ENCODE data around the gene SH3GL3. TPM values are rescaled to one million over a fixed set of nuclear protein-coding genes. Genes with fewer than 3 reads are reported as not detected.
A peak's percentile ranks its signal among the peaks of the same experiment; 100 is the strongest.

Gene SH3GL3
- total RNA-seq, 2 experiments from 2014 or later, result not detected

GRCh38 chr15:83565138-83565537, 118.0 kb downstream of the SH3GL3 start:
- no TSS peak for BruUV-seq (replicated peaks)
- Histone ChIP-seq H3K27ac (ENCODE audit: low read depth, low read length, poor library complexity, severe bottlenecking) (no peak overlapping the region), H2AFZ (ENCODE audit: low read length) (no peak overlapping the region), H3K36me3 (ENCODE audit: insufficient read depth, low read length) (no peaks in the 10 kb centered on the region), H3K4me3 (ENCODE audit: low read depth, low read length, poor library complexity, severe bottlenecking) (no peak overlapping the region), H3K4me2 (ENCODE audit: low read length) (no peak overlapping the region), H4K20me1 (ENCODE audit: insufficient read depth, low read length) (no peaks in the 10 kb centered on the region), H3K9me3 (ENCODE audit: low read length) (no peaks in the 10 kb centered on the region), H3K4me1 (ENCODE audit: insufficient read depth, low read length, poor library complexity, severe bottlenecking) (no peaks in the 10 kb centered on the region), H3K79me2 (ENCODE audit: insufficient read depth, low read depth, low read length) (no peaks in the 10 kb centered on the region), H3K9me2 (ENCODE audit: insufficient read depth, low read length) (no peaks in the 10 kb centered on the region)
- no peak for DNase-seq (ENCODE audit: low spot score)
- ChIA-PET CTCF (ENCODE audit: unreplicated experiment) (no interaction called here), POLR2A (no interaction called here)
- intact Hi-C loops (cut with micrococcal nuclease; ENCODE audit: unreplicated experiment), result loop anchor here (5.0 kb wide), 1 partner anchor 457 kb away; no protein-coding TSS in a partner anchor
- TF ChIP-seq CTCF (conservative IDR thresholded peaks at IDR 0.05; ENCODE audit: low read length), result no peak
- TF ChIP-seq EZH2phosphoT487 (IDR thresholded peaks at IDR 0.05; ENCODE audit: borderline replicate concordance, low read depth, low read length), result no peak

GRCh38 chr15:83565553-83566159, 118.5 kb downstream of the SH3GL3 start:
- intact Hi-C loops (cut with micrococcal nuclease; ENCODE audit: unreplicated experiment), result loop anchor here (5.0 kb wide), 1 partner anchor 457 kb away; no protein-coding TSS in a partner anchor
- H3K4me2 ChIP-seq (ENCODE audit: low read length), result no peak overlapping the region
- H3K27ac ChIP-seq (ENCODE audit: low read depth, low read length, poor library complexity, severe bottlenecking), result no peak overlapping the region
- no peak overlapping the region for H3K4me3 ChIP-seq (ENCODE audit: low read depth, low read length, poor library complexity, severe bottlenecking)
- H3K9me2 ChIP-seq (ENCODE audit: insufficient read depth, low read length), result no peaks in the 10 kb centered on the region
- H3K79me2 ChIP-seq (ENCODE audit: insufficient read depth, low read depth, low read length), result no peaks in the 10 kb centered on the region
- POLR2A ChIA-PET, result no interaction called here
- no peaks in the 10 kb centered on the region for H4K20me1 ChIP-seq (ENCODE audit: insufficient read depth, low read length)
- no peaks in the 10 kb centered on the region for H3K9me3 ChIP-seq (ENCODE audit: low read length)
- TF ChIP-seq CTCF (conservative IDR thresholded peaks at IDR 0.05; ENCODE audit: low read length) (peak; percentile 84), EZH2phosphoT487 (IDR thresholded peaks at IDR 0.05; ENCODE audit: borderline replicate concordance, low read depth, low read length) (no peak)
- H2AFZ ChIP-seq (ENCODE audit: low read length), result no peak overlapping the region
- CTCF ChIA-PET (ENCODE audit: unreplicated experiment), result no interaction called here
- no peaks in the 10 kb centered on the region for H3K36me3 ChIP-seq (ENCODE audit: insufficient read depth, low read length)
- peak; percentile 16 for DNase-seq (ENCODE audit: low spot score)
- BruUV-seq (replicated peaks), result no TSS peak
- no peaks in the 10 kb centered on the region for H3K4me1 ChIP-seq (ENCODE audit: insufficient read depth, low read length, poor library complexity, severe bottlenecking)

- peak; percentile 24 for DNase-seq (ENCODE audit: low spot score)
Observed at GRCh38 chr15:83567318-83567717, 120.2 kb downstream of the SH3GL3 start.

More at GRCh38 chr15:83567318-83567717, 120.2 kb downstream of the SH3GL3 start:
- Histone ChIP-seq H4K20me1 (ENCODE audit: insufficient read depth, low read length) (no peaks in the 10 kb centered on the region), H3K4me2 (ENCODE audit: low read length) (no peak overlapping the region), H3K4me3 (ENCODE audit: low read depth, low read length, poor library complexity, severe bottlenecking) (no peak overlapping the region), H3K9me2 (ENCODE audit: insufficient read depth, low read length) (no peaks in the 10 kb centered on the region), H3K79me2 (ENCODE audit: insufficient read depth, low read depth, low read length) (no peaks in the 10 kb centered on the region), H3K4me1 (ENCODE audit: insufficient read depth, low read length, poor library complexity, severe bottlenecking) (no peaks in the 10 kb centered on the region), H3K27ac (ENCODE audit: low read depth, low read length, poor library complexity, severe bottlenecking) (no peak overlapping the region), H3K9me3 (ENCODE audit: low read length) (no peaks in the 10 kb centered on the region), H3K36me3 (ENCODE audit: insufficient read depth, low read length) (no peaks in the 10 kb centered on the region), H2AFZ (ENCODE audit: low read length) (no peak overlapping the region)
- TF ChIP-seq EZH2phosphoT487 (IDR thresholded peaks at IDR 0.05; ENCODE audit: borderline replicate concordance, low read depth, low read length) (no peak), CTCF (conservative IDR thresholded peaks at IDR 0.05; ENCODE audit: low read length) (no peak)
- ChIA-PET CTCF (ENCODE audit: unreplicated experiment) (no interaction called here), POLR2A (no interaction called here)
- intact Hi-C loops (cut with micrococcal nuclease; ENCODE audit: unreplicated experiment), result loop anchor here (5.0 kb wide), 1 partner anchor 455 kb away; no protein-coding TSS in a partner anchor
- no TSS peak for BruUV-seq (replicated peaks)

All from OCI-LY7 (cell line).